IPS-20b (cell line): ENCODE measurements around the gene GABRG3.
"Not testable (repeated sequence)": the region's sequence is repeated elsewhere in the genome, so short reads cannot be mapped to it uniquely, and the experiment has no call there.

Experiments
- H3K27ac ChIP-seq: one replicate; pipeline ENCODE4 v1.5.1; 2013; ENCODE audit warnings: low read length
- H3K27me3 ChIP-seq: 2 replicates; pipeline ENCODE4 v1.6.1; 2013; ENCODE audit warnings: mild to moderate bottlenecking, low read length, inconsistent platforms; ENCODE audit not compliant: insufficient read depth
- H3K36me3 ChIP-seq: 2 replicates; pipeline ENCODE4 v1.6.1; 2013; ENCODE audit warnings: low read depth, mild to moderate bottlenecking, inconsistent platforms, low read length, moderate library complexity; ENCODE audit not compliant: insufficient read depth
- H3K4me1 ChIP-seq: 2 replicates; pipeline ENCODE4 v1.6.1; 2013; ENCODE audit warnings: mild to moderate bottlenecking, control low read depth, inconsistent platforms, low read length, moderate library complexity; ENCODE audit not compliant: insufficient read depth
- H3K4me3 ChIP-seq: 2 replicates; pipeline ENCODE4 v1.5.1; 2013; ENCODE audit warnings: mild to moderate bottlenecking, low read length, inconsistent platforms
- H3K9ac ChIP-seq: 2 replicates; pipeline ENCODE4 v1.6.1; 2013; ENCODE audit warnings: low read depth, mild to moderate bottlenecking, inconsistent platforms, low read length, moderate library complexity
- H3K9me3 ChIP-seq: 2 replicates; pipeline ENCODE4 v1.6.1; 2013; ENCODE audit warnings: mild to moderate bottlenecking, low read depth, low read length, inconsistent platforms; ENCODE audit not compliant: insufficient read depth

The GABRG3 gene

DNA sequence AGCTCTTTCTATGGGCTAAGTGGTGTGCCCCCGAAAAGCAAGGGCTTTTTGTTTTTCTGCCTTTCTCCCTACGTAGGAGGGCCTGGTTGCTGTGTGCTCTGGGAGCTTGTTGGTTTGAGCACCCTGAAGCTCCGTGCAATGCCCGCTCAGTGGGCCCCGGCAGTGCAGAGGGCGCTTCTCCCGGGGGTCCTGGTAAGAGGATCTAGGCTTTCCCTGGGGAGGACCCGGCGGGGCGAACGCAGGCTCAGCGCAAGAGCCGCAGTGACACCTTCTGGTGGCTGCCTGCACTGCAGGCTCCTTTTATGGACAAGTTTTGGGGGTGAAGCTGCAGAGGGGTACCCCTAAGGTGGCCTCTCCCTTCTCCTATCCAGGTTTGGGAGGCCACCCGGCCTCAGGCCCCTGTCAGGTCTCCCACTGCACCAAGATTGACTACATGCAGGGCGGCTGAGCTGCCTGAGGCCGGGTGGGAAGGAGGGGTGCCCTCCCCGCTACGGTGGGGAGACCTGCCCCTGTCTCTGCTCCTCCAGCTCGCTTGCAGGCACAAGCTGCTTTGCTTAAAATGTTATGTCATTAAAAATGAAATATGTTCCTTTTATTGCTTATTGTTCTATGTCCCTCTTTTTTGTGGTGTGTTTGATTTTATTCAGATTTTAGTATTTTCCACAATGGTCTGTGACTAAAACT lies 387.9 kb downstream of the GABRG3 start:
- Histone ChIP-seq H3K27me3 (no peaks in the 10 kb centered on the region), H3K4me3 (peak overlapping the region; percentile 31; the same call in 1 of the 2 replicates), H3K9ac (no peak overlapping the region), H3K36me3 (no peaks in the 10 kb centered on the region), H3K4me1 (peaks cover 4% of the 10 kb centered on the region; the same call in 1 of the 2 replicates), H3K9me3 (no peaks in the 10 kb centered on the region), H3K27ac (no peak overlapping the region)

DNA sequence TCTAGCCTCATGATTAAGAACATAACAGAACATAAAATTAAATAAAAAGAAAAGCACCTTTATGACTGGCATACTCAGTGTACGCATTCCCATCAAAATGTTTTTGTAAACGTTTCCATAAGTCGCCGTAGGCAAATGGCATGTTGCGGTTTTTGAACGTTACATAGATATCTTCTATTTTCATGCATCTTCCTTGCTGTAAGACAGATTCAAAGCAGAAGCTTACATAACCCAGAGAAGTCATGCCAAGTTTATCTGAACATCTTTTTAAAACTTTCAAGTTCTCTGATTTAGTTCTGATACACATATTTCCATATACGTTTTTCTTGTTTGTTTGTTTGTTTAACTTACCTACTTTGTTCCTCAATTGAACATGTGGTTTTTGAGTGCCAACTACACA lies 388.6 kb downstream of the GABRG3 start:
- Histone ChIP-seq H3K4me1 (peaks cover 4% of the 10 kb centered on the region; the same call in 1 of the 2 replicates), H3K9ac (no peak overlapping the region), H3K36me3 (no peaks in the 10 kb centered on the region), H3K27me3 (no peaks in the 10 kb centered on the region), H3K4me3 (no peak overlapping the region), H3K27ac (no peak overlapping the region), H3K9me3 (no peaks in the 10 kb centered on the region)

DNA sequence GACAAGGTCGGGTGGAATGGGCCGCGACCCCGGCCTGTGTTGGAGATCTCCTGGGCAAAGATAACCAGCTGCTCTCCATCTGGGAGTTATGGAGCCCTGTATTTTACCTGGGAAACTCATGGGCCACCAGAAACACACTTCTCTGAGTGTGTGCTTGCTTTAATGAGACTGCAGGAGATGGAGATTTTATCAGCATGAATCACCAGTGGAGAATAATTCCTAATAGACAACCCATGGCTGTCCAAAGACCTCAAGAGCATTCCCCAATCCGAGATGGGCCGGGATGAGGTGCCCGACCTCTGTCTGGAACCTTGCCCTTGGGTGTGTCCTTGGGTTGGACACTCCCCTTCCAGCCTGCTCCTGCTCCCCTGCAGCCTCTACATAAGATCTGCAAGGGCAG lies 389.3 kb downstream of the GABRG3 start:
- Histone ChIP-seq H3K27ac (no peak overlapping the region), H3K9ac (no peak overlapping the region), H3K9me3 (no peaks in the 10 kb centered on the region), H3K4me3 (no peak overlapping the region), H3K36me3 (no peaks in the 10 kb centered on the region), H3K27me3 (no peaks in the 10 kb centered on the region), H3K4me1 (peaks cover 4% of the 10 kb centered on the region; the same call in 1 of the 2 replicates)

DNA sequence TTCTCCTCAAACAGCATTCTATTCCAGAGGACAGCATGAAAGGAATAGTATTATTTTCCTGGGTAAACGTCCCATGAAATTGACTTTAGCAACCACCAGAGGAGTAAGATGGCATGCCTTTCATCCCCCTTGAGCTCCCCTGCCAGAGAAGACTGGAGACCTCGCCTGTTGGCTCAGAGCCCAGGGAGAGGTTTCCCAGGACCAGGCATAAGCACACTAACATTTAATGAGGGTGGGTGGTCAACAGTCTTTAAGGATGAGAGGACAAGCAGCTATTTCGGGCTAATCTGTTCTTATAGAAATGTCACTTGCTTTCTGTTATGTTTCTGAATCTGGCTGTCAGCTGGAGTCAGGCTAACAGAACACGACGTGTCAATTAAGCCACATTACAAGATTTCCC lies 390.5 kb downstream of the GABRG3 start:
- no peaks in the 10 kb centered on the region for H3K36me3 ChIP-seq
- H3K4me3 ChIP-seq, result no peak overlapping the region
- peaks cover 4% of the 10 kb centered on the region; the same call in 1 of the 2 replicates for H3K4me1 ChIP-seq
- H3K9ac ChIP-seq, result no peak overlapping the region
- H3K27ac ChIP-seq, result no peak overlapping the region
- no peaks in the 10 kb centered on the region for H3K9me3 ChIP-seq
- no peaks in the 10 kb centered on the region for H3K27me3 ChIP-seq

DNA sequence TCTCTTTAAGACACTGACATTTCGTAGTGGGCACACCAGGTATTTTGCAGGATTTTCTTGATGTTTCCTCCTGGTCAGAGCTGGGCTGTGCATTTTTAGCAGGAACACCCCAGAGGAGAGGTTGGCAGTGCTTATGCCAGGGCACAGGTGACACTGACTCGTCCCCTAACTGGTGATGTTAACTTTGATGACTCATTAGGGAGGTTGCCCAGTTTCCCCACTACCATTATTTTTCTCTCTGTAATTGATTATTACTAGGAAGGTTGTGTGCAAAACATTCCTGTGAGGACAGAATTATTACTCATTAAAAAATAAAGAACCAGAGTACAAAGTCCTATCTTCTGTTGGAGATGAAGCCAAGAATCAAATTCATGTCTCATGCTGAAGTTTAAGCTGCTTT lies 394.5 kb downstream of the GABRG3 start:
- Histone ChIP-seq H3K36me3 (no peaks in the 10 kb centered on the region), H3K9ac (no peak overlapping the region), H3K4me1 (no peaks in the 10 kb centered on the region), H3K9me3 (no peaks in the 10 kb centered on the region), H3K27me3 (no peaks in the 10 kb centered on the region), H3K27ac (no peak overlapping the region), H3K4me3 (no peak overlapping the region)

DNA sequence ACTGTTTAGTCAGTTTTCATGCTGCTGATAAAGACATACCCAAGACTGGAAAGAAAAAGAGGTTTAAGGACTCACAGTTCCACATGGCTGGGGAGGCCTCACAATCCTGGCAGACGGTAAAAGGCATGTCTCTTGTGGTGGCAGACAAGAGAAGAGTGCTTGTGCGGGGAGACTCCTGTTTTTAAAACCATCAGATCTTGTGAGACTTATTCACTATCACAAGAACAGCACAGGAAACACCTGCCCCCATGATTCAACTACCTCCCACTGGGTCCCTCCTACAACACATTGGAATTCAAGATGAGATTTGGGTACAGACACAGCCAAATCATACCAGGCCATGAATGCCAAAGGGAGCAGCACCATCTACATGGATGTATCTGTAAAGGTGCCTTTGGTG lies 406.4 kb downstream of the GABRG3 start:
- not testable (repeated sequence) for H3K27ac ChIP-seq, H3K4me1 ChIP-seq, H3K4me3 ChIP-seq, H3K36me3 ChIP-seq, H3K9ac ChIP-seq, H3K9me3 ChIP-seq, H3K27me3 ChIP-seq

DNA sequence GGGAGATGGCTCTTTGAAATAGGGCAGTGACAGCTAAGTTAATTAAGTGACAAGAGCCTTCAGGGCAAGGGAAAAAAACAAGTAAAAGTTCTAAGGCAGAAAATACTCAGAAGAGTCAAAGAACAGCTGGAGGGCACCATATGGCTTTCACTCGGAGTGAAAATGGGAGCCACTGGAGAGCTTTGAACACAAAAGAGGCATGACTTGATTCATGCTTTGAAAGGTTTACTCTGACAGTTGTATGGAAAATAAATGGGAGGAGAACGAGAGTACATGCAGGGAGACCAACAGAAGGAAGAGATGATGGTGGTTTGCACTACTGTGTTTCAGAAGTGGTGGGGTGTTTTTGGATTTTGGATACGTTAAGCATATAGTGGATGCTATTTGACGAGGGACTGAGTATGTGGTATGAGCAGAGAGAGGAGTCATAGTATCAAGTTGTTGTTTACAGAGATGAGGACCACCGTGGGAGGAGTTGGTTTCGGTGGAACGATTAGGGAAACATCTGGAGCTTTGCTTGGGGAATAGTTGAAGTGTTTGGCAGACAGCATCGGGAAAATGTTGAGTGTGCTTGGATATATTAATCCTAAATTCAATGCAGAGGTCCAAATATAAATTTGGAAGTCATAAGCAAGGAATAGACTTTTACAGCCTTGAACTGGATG lies 411.5 kb downstream of the GABRG3 start:
- Histone ChIP-seq H3K4me1 (no peaks in the 10 kb centered on the region), H3K9me3 (peaks cover 6% of the 10 kb centered on the region; the same call in 1 of the 2 replicates), H3K36me3 (no peaks in the 10 kb centered on the region), H3K9ac (no peak overlapping the region), H3K4me3 (no peak overlapping the region), H3K27me3 (no peaks in the 10 kb centered on the region), H3K27ac (no peak overlapping the region)

DNA sequence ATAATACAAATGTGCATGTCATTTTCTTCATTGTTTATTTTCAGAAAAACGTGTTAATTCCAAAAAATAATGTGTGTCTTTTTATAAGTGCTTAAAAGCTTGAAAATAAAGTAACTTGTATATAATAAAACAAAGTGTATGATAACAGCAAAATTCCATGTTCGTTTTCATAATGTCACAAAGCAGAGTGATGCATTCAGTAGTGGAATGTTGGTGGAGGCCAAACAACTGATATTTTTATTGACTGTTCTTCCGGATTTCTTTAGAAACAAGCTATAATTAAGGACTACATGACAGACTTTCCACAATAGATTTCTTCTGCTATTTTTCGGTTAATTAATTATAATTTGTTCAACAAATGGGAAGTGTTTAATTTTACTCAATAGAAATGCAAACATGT lies 412.7 kb downstream of the GABRG3 start:
- no peaks in the 10 kb centered on the region for H3K36me3 ChIP-seq
- no peak overlapping the region for H3K4me3 ChIP-seq
- no peaks in the 10 kb centered on the region for H3K27me3 ChIP-seq
- H3K4me1 ChIP-seq, result no peaks in the 10 kb centered on the region
- no peak overlapping the region for H3K27ac ChIP-seq
- H3K9ac ChIP-seq, result no peak overlapping the region
- peaks cover 6% of the 10 kb centered on the region; the same call in 1 of the 2 replicates for H3K9me3 ChIP-seq

DNA sequence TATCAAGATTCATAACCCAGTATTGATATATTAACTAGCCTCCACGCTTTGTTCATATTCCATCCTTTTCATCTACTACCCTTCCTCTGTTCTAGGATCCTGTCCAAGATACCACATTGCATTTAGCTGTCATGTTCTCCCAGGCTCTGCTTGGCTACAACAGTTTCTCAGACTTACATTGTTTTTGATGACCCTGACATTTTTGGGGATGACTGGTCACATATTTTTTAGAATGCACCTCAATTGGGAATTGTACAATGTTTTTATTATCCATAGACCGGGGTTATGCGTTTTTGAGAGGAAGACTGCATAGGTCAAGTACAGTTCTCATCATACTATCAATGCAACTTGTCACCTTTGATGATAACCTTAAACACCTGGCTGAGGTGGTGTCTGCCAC lies 421.2 kb downstream of the GABRG3 start:
- no peak overlapping the region for H3K9ac ChIP-seq
- H3K4me1 ChIP-seq, result no peaks in the 10 kb centered on the region
- H3K4me3 ChIP-seq, result no peak overlapping the region
- no peak overlapping the region for H3K27ac ChIP-seq
- H3K27me3 ChIP-seq, result no peaks in the 10 kb centered on the region
- no peaks in the 10 kb centered on the region for H3K9me3 ChIP-seq
- no peaks in the 10 kb centered on the region for H3K36me3 ChIP-seq

DNA sequence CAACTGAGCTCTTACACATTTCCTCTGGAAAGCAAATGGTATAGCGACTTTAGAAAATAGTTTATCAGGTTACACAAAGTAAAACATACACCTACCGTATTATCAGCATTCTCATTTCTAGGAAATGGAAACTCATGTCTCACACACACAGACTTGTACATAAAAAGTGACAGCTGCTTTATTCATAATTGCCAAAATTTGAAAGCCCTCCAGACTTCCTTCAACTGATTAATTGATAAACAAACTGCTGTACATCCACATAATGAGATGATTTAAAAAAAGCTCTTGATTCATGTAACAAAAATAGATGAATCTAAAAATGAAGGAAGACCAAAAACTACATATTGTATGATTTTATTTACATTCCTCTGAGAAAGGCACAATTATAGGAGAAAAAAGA lies 425.5 kb downstream of the GABRG3 start:
- Histone ChIP-seq H3K9me3 (no peaks in the 10 kb centered on the region), H3K36me3 (no peaks in the 10 kb centered on the region), H3K4me3 (no peak overlapping the region), H3K4me1 (peaks cover 17% of the 10 kb centered on the region), H3K9ac (no peak overlapping the region), H3K27ac (no peak overlapping the region), H3K27me3 (no peaks in the 10 kb centered on the region; the same call in 1 of the 2 replicates)

DNA sequence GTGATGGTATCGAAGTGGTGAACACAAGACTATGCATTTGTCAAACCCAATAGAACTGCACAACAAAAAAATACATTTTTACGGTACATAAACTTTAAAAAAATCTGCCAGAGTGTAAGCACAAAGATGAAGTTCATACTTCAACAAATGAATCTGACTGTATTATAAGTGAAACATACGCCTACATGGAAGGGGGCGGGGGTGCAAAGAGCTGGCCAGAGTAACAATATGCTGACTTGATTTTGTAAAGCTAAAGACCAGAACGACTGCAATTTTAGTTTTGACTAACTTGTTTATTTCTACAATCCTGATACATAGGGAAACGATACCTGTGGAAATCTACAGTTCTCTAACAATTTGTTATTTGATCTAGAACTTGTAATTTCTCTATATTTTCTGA lies 426.0 kb downstream of the GABRG3 start:
- H3K4me3 ChIP-seq, result no peak overlapping the region
- H3K27ac ChIP-seq, result no peak overlapping the region
- peaks cover 17% of the 10 kb centered on the region for H3K4me1 ChIP-seq
- no peaks in the 10 kb centered on the region; the same call in 1 of the 2 replicates for H3K27me3 ChIP-seq
- no peaks in the 10 kb centered on the region for H3K9me3 ChIP-seq
- no peak overlapping the region for H3K9ac ChIP-seq
- no peaks in the 10 kb centered on the region for H3K36me3 ChIP-seq

DNA sequence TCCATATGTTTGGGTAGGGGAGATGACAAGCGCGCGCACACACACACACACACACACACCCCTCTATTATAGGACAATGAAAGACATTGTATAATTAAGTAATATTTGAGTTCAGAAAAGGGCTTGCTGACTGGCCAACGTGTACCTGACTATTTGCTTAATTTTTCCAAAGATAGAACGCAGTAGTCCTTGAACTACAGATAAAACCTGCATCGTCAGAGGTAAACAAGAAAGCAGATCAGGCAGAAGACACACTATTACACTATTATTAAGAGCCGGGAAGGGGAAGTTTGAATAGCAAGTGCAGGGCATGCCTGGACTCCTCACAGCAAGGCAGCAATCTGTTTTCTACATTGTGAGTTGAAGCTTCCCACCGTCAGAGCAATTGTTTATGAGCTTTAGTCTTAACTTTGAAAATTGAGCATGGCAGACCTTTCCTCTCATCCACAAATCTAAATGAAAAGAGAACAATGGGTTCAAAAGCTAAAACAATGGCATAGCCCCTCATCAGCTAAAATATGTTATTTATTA lies 427.7 kb downstream of the GABRG3 start:
- 0 out of 2 replicates have a peak overlapping the region, but pooled peaks have one; percentile 3 for H3K9ac ChIP-seq
- no peaks in the 10 kb centered on the region for H3K9me3 ChIP-seq
- H3K4me1 ChIP-seq, result peaks cover 17% of the 10 kb centered on the region
- no peaks in the 10 kb centered on the region for H3K36me3 ChIP-seq
- no peaks in the 10 kb centered on the region; the same call in 1 of the 2 replicates for H3K27me3 ChIP-seq
- H3K4me3 ChIP-seq, result peak overlapping the region; percentile 18; the same call in 1 of the 2 replicates
- no peak overlapping the region for H3K27ac ChIP-seq
